Lung (tissue), 13 donors: ENCODE measurements around the gene EHD1. TPM values are rescaled to one million over a fixed set of nuclear protein-coding genes. Genes with fewer than 3 reads are reported as not detected.

Experiments
- ATAC-seq: fragments of 200-7000 bp; cut with Tn5 transposase; one replicate; pipeline ENCODE4 v1.9.1; 2020; ENCODE audit warnings: moderate number of reproducible peaks; ENCODE audit not compliant: insufficient read depth, low FRiP score
- DNase-seq, 3 donors: peaks; one replicate each; pipeline ENCODE4 v3.0.0-alpha.2; 2013 to 2017
- H3K27ac ChIP-seq, 2 donors: one replicate each; pipeline ENCODE4 v1.5.1; 2013; ENCODE audit warnings: mild to moderate bottlenecking in 2 of 2, moderate library complexity in 2 of 2, control low read depth in 1 of 2, inconsistent platforms in 1 of 2, low read depth in 1 of 2, low read length in 1 of 2
- H3K27me3 ChIP-seq, 3 donors: one replicate each; pipeline ENCODE4 v1.5.1; 2013; ENCODE audit warnings: low read length in 2 of 3; ENCODE audit not compliant: control insufficient read depth in 3 of 3, insufficient read depth in 3 of 3
- H3K36me3 ChIP-seq, 4 donors: one replicate each; pipeline ENCODE4 v1.5.1; 2013; ENCODE audit warnings: low read length in 4 of 4, mild to moderate bottlenecking in 1 of 4, moderate library complexity in 1 of 4; ENCODE audit not compliant: control insufficient read depth in 4 of 4, insufficient read depth in 4 of 4
- H3K4me1 ChIP-seq, 5 donors: one replicate each; pipeline ENCODE4 v1.5.1; 2013; ENCODE audit warnings: low read length in 5 of 5, mild to moderate bottlenecking in 2 of 5, moderate library complexity in 1 of 5; ENCODE audit not compliant: control insufficient read depth in 5 of 5, insufficient read depth in 5 of 5
- H3K4me3 ChIP-seq: one replicate; pipeline ENCODE4 v1.5.1; 2013; ENCODE audit warnings: mild to moderate bottlenecking, control low read depth, moderate library complexity
- H3K9ac ChIP-seq, 2 donors: one replicate each; pipeline ENCODE4 v1.5.1; 2013; ENCODE audit warnings: low read length in 2 of 2, control low read depth in 1 of 2; ENCODE audit not compliant: insufficient read depth in 1 of 2
- H3K9me3 ChIP-seq, 4 donors: one replicate each; pipeline ENCODE4 v1.5.1; 2013; ENCODE audit warnings: low read length in 3 of 4, mild to moderate bottlenecking in 1 of 4, moderate library complexity in 1 of 4; ENCODE audit not compliant: control insufficient read depth in 4 of 4, insufficient read depth in 3 of 4
- CTCF ChIP-seq: IDR thresholded peaks from 2 replicates; pipeline ENCODE4 v1.5.1; 2012; ENCODE audit warnings: mild to moderate bottlenecking; ENCODE audit errors: control extremely low read depth, extremely low read depth
- WGBS, 2 donors: extraction: QIAGEN DNeasy Blood & Tissue Kit; methylation state at CpG; one replicate each; pipeline ENCODE4 v1.1.7; 2013; 5-methylcytosine and 5-hydroxymethylcytosine counted together
- polyA plus RNA-seq, 2 donors: library from polyadenylated mRNA; stranded (reverse); fragments of 200-250 nt; gene quantifications; one replicate each; pipeline ENCODE4 v1.2.1, GENCODE V29; 2013
- small RNA-seq: library from RNA; depleted of rRNA; stranded (forward); fragments of <200 nt; gene quantifications from one replicate; pipeline ENCODE3, GENCODE V24; 2014; ENCODE audit warnings: low replicate concordance
- total RNA-seq, 2 donors: library from RNA; depleted of rRNA in 1 of 2; stranded (reverse); fragments of >200 nt in 1 of 2; gene quantifications; one replicate each; pipeline ENCODE4 v1.2.1, GENCODE V29; 2014 to 2021
- donor health status: control.
- donor health status: control.
- donor health status: Bipolar disorder and iron deficiency.
- donor health status: healthy.
- donor health status: DM: yes; HTN: yes; CAD: no.

EHD1 gene
- total and polyA plus RNA-seq, 4 donors = 42.1 to 144 (median 105) TPM

- TF ChIP-seq CTCF = no peak
- Histone ChIP-seq H3K27ac (peak overlapping the region; percentile 7 to 57), H3K27me3 (no peaks in the 10 kb centered on the region), H3K4me1 (peaks cover 0 to 24% (median 11%) of the 10 kb centered on the region in 5 donors), H3K9ac (no peak overlapping the region), H3K9me3 (no peaks in the 10 kb centered on the region), H3K36me3 (peaks cover 0 to 28% (median 20%) of the 10 kb centered on the region in 4 donors), H3K4me3 (peak overlapping the region; percentile 42)
- DNase-seq (no peak), ATAC-seq (peak; percentile 8)
- 4 to 7% methylated on average over 38 to 54 of the region's 54 CpGs for WGBS, 2 donors
Observed at GRCh38 chr11:64802370-64803157, 75.9 kb downstream of the EHD1 start.

Small RNA genes lying within 50 kb of the gene (small RNA-seq; reads per million reads assigned to genes)
- gene MIR6749 (0.06 reads per million), gene MIR6750 (not detected)

Other genes starting within 250 kb of the EHD1 start
- 1 to 10 TPM; 1.7 to 6.6 TPM for gene NRXN2, start 155.4 kb downstream of the EHD1 start, total RNA-seq
- gene NRXN2, start 155.4 kb downstream of the EHD1 start, polyA plus RNA-seq = under 1 TPM; 0.39 to 0.56 TPM
- gene RASGRP2, start 134.5 kb downstream of the EHD1 start, total RNA-seq = 10 to 100 TPM; 20.0 to 39.3 TPM
- 10 to 100 TPM; 22.2 to 46.4 TPM for gene RASGRP2, start 134.5 kb downstream of the EHD1 start, polyA plus RNA-seq
- gene PYGM, start 118.6 kb downstream of the EHD1 start, total RNA-seq = 1 to 10 TPM; 3.7 to 3.8 TPM
- 1 to 10 TPM; 1.2 TPM for gene PYGM, start 118.6 kb downstream of the EHD1 start, polyA plus RNA-seq
- gene SF1, start 100.1 kb downstream of the EHD1 start, total RNA-seq = 100 to 1,000 TPM; 196 to 213 TPM
- 10 to 100 TPM; 76.2 to 97.8 TPM for gene SF1, start 100.1 kb downstream of the EHD1 start, polyA plus RNA-seq
- 10 to 100 TPM; 23.3 to 41.8 TPM for gene MAP4K2, start 75.4 kb downstream of the EHD1 start, total RNA-seq
- 10 to 100 TPM; 15.0 to 24.3 TPM for gene MAP4K2, start 75.4 kb downstream of the EHD1 start, polyA plus RNA-seq
- 10 to 100 TPM; 18.8 to 24.9 TPM for gene MEN1, start 68.1 kb downstream of the EHD1 start, total RNA-seq
- gene MEN1, start 68.1 kb downstream of the EHD1 start, polyA plus RNA-seq = 10 to 100 TPM; 15.0 to 18.5 TPM
- gene CDC42BPG, start 34.0 kb downstream of the EHD1 start, total RNA-seq = 10 to 100 TPM; 11.2 to 23.5 TPM
- gene CDC42BPG, start 34.0 kb downstream of the EHD1 start, polyA plus RNA-seq = 1 to 10 TPM; 7.1 to 10.0 TPM
- gene ATG2A, start 38.6 kb upstream of the EHD1 start, total RNA-seq = 10 to 100 TPM; 17.4 to 32.5 TPM
- 10 to 100 TPM; 19.1 to 22.9 TPM for gene ATG2A, start 38.6 kb upstream of the EHD1 start, polyA plus RNA-seq
- 10 to 100 TPM in 1 of 2 donors, 1 to 10 TPM in 1; 9.8 to 27.8 TPM for gene PPP2R5B, start 46.1 kb upstream of the EHD1 start, total RNA-seq
- 10 to 100 TPM; 14.4 to 20.2 TPM for gene PPP2R5B, start 46.1 kb upstream of the EHD1 start, polyA plus RNA-seq
- gene GPHA2, start 57.3 kb upstream of the EHD1 start, total RNA-seq = not detected
- under 1 TPM in 1 of 2 donors, not detected in 1; 0.19 TPM for gene GPHA2, start 57.3 kb upstream of the EHD1 start, polyA plus RNA-seq
- gene MAJIN, start 93.5 kb upstream of the EHD1 start, total RNA-seq = under 1 TPM in 1 of 2 donors, not detected in 1; 0.55 TPM
- under 1 TPM; 0.24 to 0.39 TPM for gene MAJIN, start 93.5 kb upstream of the EHD1 start, polyA plus RNA-seq
- gene BATF2, start 118.3 kb upstream of the EHD1 start, total RNA-seq = 1 to 10 TPM; 2.9 to 6.3 TPM
- gene BATF2, start 118.3 kb upstream of the EHD1 start, polyA plus RNA-seq = 1 to 10 TPM; 3.7 to 7.4 TPM
- 10 to 100 TPM; 37.4 to 95.4 TPM for gene ARL2, start 135.5 kb upstream of the EHD1 start, total RNA-seq
- gene ARL2, start 135.5 kb upstream of the EHD1 start, polyA plus RNA-seq = 100 to 1,000 TPM in 1 of 2 donors, 10 to 100 TPM in 1; 92.5 to 127 TPM
- gene SNX15, start 148.8 kb upstream of the EHD1 start, total RNA-seq = 10 to 100 TPM; 16.2 to 28.4 TPM
- gene SNX15, start 148.8 kb upstream of the EHD1 start, polyA plus RNA-seq = 10 to 100 TPM; 18.4 to 19.4 TPM
- 10 to 100 TPM in 1 of 2 donors, 1 to 10 TPM in 1; 5.1 to 17.6 TPM for gene SAC3D1, start 162.6 kb upstream of the EHD1 start, total RNA-seq
- gene SAC3D1, start 162.6 kb upstream of the EHD1 start, polyA plus RNA-seq = 10 to 100 TPM; 12.7 to 15.9 TPM
- 10 to 100 TPM; 12.4 to 22.0 TPM for gene NAALADL1, start 179.9 kb upstream of the EHD1 start, total RNA-seq
- gene NAALADL1, start 179.9 kb upstream of the EHD1 start, polyA plus RNA-seq = 10 to 100 TPM in 1 of 2 donors, 1 to 10 TPM in 1; 7.4 to 14.0 TPM
- 1 to 10 TPM; 2.2 to 2.7 TPM for gene CDCA5, start 205.4 kb upstream of the EHD1 start, total RNA-seq
- 1 to 10 TPM; 1.8 to 2.1 TPM for gene CDCA5, start 205.4 kb upstream of the EHD1 start, polyA plus RNA-seq
- 10 to 100 TPM; 34.5 to 35.4 TPM for gene ZFPL1, start 205.6 kb upstream of the EHD1 start, total RNA-seq
- gene ZFPL1, start 205.6 kb upstream of the EHD1 start, polyA plus RNA-seq = 10 to 100 TPM; 35.1 to 45.8 TPM
- gene VPS51, start 217.6 kb upstream of the EHD1 start, total RNA-seq = 100 to 1,000 TPM; 128 to 164 TPM
- gene VPS51, start 217.6 kb upstream of the EHD1 start, polyA plus RNA-seq = 100 to 1,000 TPM in 1 of 2 donors, 10 to 100 TPM in 1; 69.6 to 120 TPM
- 10 to 100 TPM; 41.0 to 68.4 TPM for gene TM7SF2, start 233.3 kb upstream of the EHD1 start, total RNA-seq
- gene TM7SF2, start 233.3 kb upstream of the EHD1 start, polyA plus RNA-seq = 10 to 100 TPM; 30.3 to 82.7 TPM
- gene ZNHIT2, start 239.1 kb upstream of the EHD1 start, total RNA-seq = 10 to 100 TPM in 1 of 2 donors, 1 to 10 TPM in 1; 6.3 to 19.6 TPM
- gene ZNHIT2, start 239.1 kb upstream of the EHD1 start, polyA plus RNA-seq = 10 to 100 TPM; 19.3 to 23.7 TPM
- gene FAU, start 243.5 kb upstream of the EHD1 start, total RNA-seq = 100 to 1,000 TPM; 334 to 904 TPM
- gene FAU, start 243.5 kb upstream of the EHD1 start, polyA plus RNA-seq = 1,000 to 10,000 TPM; 1,051 to 1,580 TPM
- 10 to 100 TPM; 35.6 to 44.3 TPM for gene MRPL49, start 243.7 kb upstream of the EHD1 start, total RNA-seq
- gene MRPL49, start 243.7 kb upstream of the EHD1 start, polyA plus RNA-seq = 10 to 100 TPM; 26.3 to 57.2 TPM